Vagina (tissue), 2 donors: ENCODE measurements around the gene PPP2R3C.

Experiments used
- CTCF ChIP-seq, 3 experiments: fragments of 450-650 bp in 2 of 3; fragments of 200-600 bp in 1 of 3; sonication (generic) in 1 of 3; IDR thresholded peaks; one replicate each; pipeline ENCODE4 v1.5.1; 2017 to 2019; ENCODE audit warnings: antibody characterized with exemption in 3 of 3, mild to moderate bottlenecking in 2 of 3, moderate library complexity in 2 of 3
- POLR2A ChIP-seq, 2 donors: fragments of 450-650 bp; IDR thresholded peaks; one replicate each; pipeline ENCODE4 v1.6.1; 2017; ENCODE audit warnings: antibody characterized with exemption in 2 of 2, mild to moderate bottlenecking in 2 of 2, moderate library complexity in 2 of 2
- POLR2AphosphoS5 ChIP-seq, 2 donors: sonication (generic); formaldehyde crosslinking; IDR thresholded peaks; one replicate each; pipeline ENCODE4 v1.9.0; 2017; ENCODE audit warnings: antibody characterized with exemption in 2 of 2, mild to moderate bottlenecking in 2 of 2, low read depth in 1 of 2; ENCODE audit not compliant: insufficient read depth in 1 of 2

- TF ChIP-seq POLR2A (IDR thresholded peaks at IDR 0.05) (no peak), CTCF (IDR thresholded peaks at IDR 0.05) (no peak), POLR2AphosphoS5 (IDR thresholded peaks at IDR 0.05; ENCODE audit: insufficient read depth in 1 of 2, low read depth in 1 of 2) (no peak)
These were observed 38.1 kb downstream of the PPP2R3C start for GRCh38 chr14:35083530-35084150.
